ENCODE measurements around the gene FBXL15. TPM values are rescaled to one million over a fixed set of nuclear protein-coding genes. Genes with fewer than 3 reads are reported as not detected.

The FBXL15 gene
- total and polyA plus RNA-seq, 2 of the 13 experiments (the other 11 are each of a cell fraction or from before 2014, with no cell fraction given), result 4.3 to 8.3 TPM

- BruUV-seq (replicated peaks), result no TSS peak
- Histone ChIP-seq H3K27ac (ENCODE audit: extremely low read length, insufficient read depth, low read length) (no peak overlapping the region), H3K4me3 (replicated peaks in 1 of 3; ENCODE audit: insufficient read depth in 1 of 3, low read depth in 2 of 3, low read length in 3 of 3) (no peak overlapping the region; a peak in 1 of 6 replicates), H3K27me3 (ENCODE audit: control insufficient read depth in 1 of 2, insufficient read depth in 2 of 2, low read length in 2 of 2) (no peaks in the 10 kb centered on the region; a peak in 1 of 5 replicates), H2AFZ (ENCODE audit: low read length) (no peak overlapping the region), H4K20me1 (ENCODE audit: insufficient read depth, low read length) (no peaks in the 10 kb centered on the region), H3K9me3 (ENCODE audit: low read length) (no peaks in the 10 kb centered on the region), H3K4me2 (ENCODE audit: low read depth, low read length) (no peak overlapping the region), H3K36me3 (replicated peaks in 1 of 2; ENCODE audit: control insufficient read depth in 1 of 2, insufficient read depth in 2 of 2, low read length in 2 of 2) (peaks cover 2 to 4% of the 10 kb centered on the region in 2 experiments; a peak in 3 of 5 replicates), H3K4me1 (ENCODE audit: insufficient read depth, low read length) (peaks cover 28% of the 10 kb centered on the region), H3K79me2 (ENCODE audit: insufficient read depth, low read length) (peaks cover 7% of the 10 kb centered on the region), H3K9ac (ENCODE audit: insufficient read depth, low read depth, low read length) (no peak overlapping the region)
- CTCF ChIA-PET (ENCODE audit: low intra/inter-chr PET ratio, low total read pairs), result no interaction called here
- POLR2A ChIA-PET, result interaction anchor here (0.6 to 6.2 kb wide), 3 partner anchors 9 to 210 kb away, joined by 3 to 112 read pairs (median 73); partner anchors contain the start of gene CUEDC2
- in situ Hi-C loops (cut with HindIII; ENCODE audit: extremely low pct_ligation_motif_present, low pct_unique_long_range_greater_than_20kb), result no loop called here
- intact Hi-C loops (cut with micrococcal nuclease; ENCODE audit: unreplicated experiment), result no loop called here
- WGBS (ENCODE audit: low lambda C conversion rate), result 85% methylated on average over 3 of the region's 3 CpGs
- no peak for TF ChIP-seq NR2F6 (IDR thresholded peaks at IDR 0.05)
- 0 out of 2 replicates have a peak, but pooled peaks have one; percentile 7 for TF ChIP-seq NR2F6 (CRISPR knock-in tag; IDR thresholded peaks at IDR 0.05)
- peak; percentile 53; the same call in 1 of the 2 replicates for TF ChIP-seq ZMYM3 (CRISPR knock-in tag; IDR thresholded peaks at IDR 0.05)
- peak; percentile 66 for TF ChIP-seq HNF4A (CRISPR knock-in tag; IDR thresholded peaks at IDR 0.05)
- TF ChIP-seq GABPA (IDR thresholded peaks at IDR 0.05; ENCODE audit: low read depth, low read length), result no peak
- TF ChIP-seq GABPA (CRISPR knock-in tag; IDR thresholded peaks at IDR 0.05; ENCODE audit: low read depth), result no peak
- TF ChIP-seq ZBTB26 (CRISPR knock-in tag; IDR thresholded peaks at IDR 0.05; ENCODE audit: borderline replicate concordance), result no peak
- TF ChIP-seq CEBPG (CRISPR knock-in tag; IDR thresholded peaks at IDR 0.05), result peak; percentile 42
- TF ChIP-seq IRX3 (CRISPR knock-in tag; IDR thresholded peaks at IDR 0.05; ENCODE audit: borderline replicate concordance, low read depth), result no peak
- TF ChIP-seq ZNF329 (CRISPR knock-in tag; IDR thresholded peaks at IDR 0.05; ENCODE audit: low read depth), result no peak
- peak; percentile 70 for TF ChIP-seq FOSL2 (CRISPR knock-in tag; IDR thresholded peaks at IDR 0.05)
- TF ChIP-seq ZBTB7A (CRISPR knock-in tag; IDR thresholded peaks at IDR 0.05), result no peak
- peak; percentile 24; the same call in 1 of the 2 replicates for TF ChIP-seq HNF4G (IDR thresholded peaks at IDR 0.05; ENCODE audit: borderline replicate concordance, low read depth, low read length)
- no peak for TF ChIP-seq HNF4G (CRISPR knock-in tag; IDR thresholded peaks at IDR 0.05; ENCODE audit: borderline replicate concordance, low read depth)
- TF ChIP-seq CREB1 (IDR thresholded peaks at IDR 0.05), result peak; percentile 61; the same call in 1 of the 2 replicates
- TF ChIP-seq CREB1 (CRISPR knock-in tag; IDR thresholded peaks at IDR 0.05), result no peak
- peak; percentile 86; the same call in 1 of the 2 replicates for TF ChIP-seq ZNF768 (CRISPR knock-in tag; IDR thresholded peaks at IDR 0.05)
- no peak for TF ChIP-seq KLF12 (CRISPR knock-in tag; IDR thresholded peaks at IDR 0.05; ENCODE audit: borderline replicate concordance)
- no peak for TF ChIP-seq KLF11 (CRISPR knock-in tag; IDR thresholded peaks at IDR 0.05)
- TF ChIP-seq ATF7 (IDR thresholded peaks at IDR 0.05), result peak; percentile 40; the same call in 1 of the 2 replicates
- no peak for TF ChIP-seq ATF7 (CRISPR knock-in tag; IDR thresholded peaks at IDR 0.05)
- TF ChIP-seq CEBPB (IDR thresholded peaks at IDR 0.05; ENCODE audit: borderline replicate concordance, low read depth, low read length), result peak; percentile 13; the same call in 1 of the 2 replicates
- DNase-seq (ENCODE audit: low spot score) (no peak), FAIRE-seq (no peak), ATAC-seq (no peak)
Observed at GRCh38 chr10:102452672-102453340, 32.2 kb downstream of the FBXL15 start.

Measured in HepG2 (cell line).